H1 (cell line): ENCODE data around the gene VAV2. TPM values are rescaled to one million over a fixed set of nuclear protein-coding genes. Genes with fewer than 3 reads are reported as not detected.

ENCODE experiments used
- CTCF ChIA-PET: fragments of 300-600 bp; sonication (Branson Sonifier 250); formaldehyde crosslinking; loops from one replicate; lab custom pipeline; 2021; ENCODE audit not compliant: partially characterized antibody; lab: Charles Lee
- POLR2A ChIA-PET: fragments of 300-600 bp; sonication (Branson Sonifier 250); formaldehyde crosslinking; loops from one replicate; lab custom pipeline; 2021; ENCODE audit warnings: inconsistent platforms; ENCODE audit not compliant: partially characterized antibody; lab: Charles Lee
- DNase-seq, 2 experiments: peaks; one replicate each; pipeline versions ENCODE4 v3.0.0 to v3.0.0-alpha.2; 2010 to 2022; ENCODE audit warnings: low spot score in 2 of 2, low read depth in 1 of 2, mixed read lengths in 1 of 2
- FAIRE-seq: peaks from 2 replicates; lab custom pipeline; 2011; peaks lifted over from hg19 to GRCh38; lab: Jason Lieb, UNC
- H2AFZ ChIP-seq: 2 replicates; pipeline ENCODE4 v1.8.1; 2012; ENCODE audit warnings: low read length, inconsistent platforms
- H2AK5ac ChIP-seq: 2 replicates; pipeline ENCODE4 v1.6.1; 2013; ENCODE audit warnings: low read depth, low read length
- H2BK120ac ChIP-seq: replicated peaks from 2 replicates; pipeline ENCODE3; 2013; ENCODE audit warnings: low read depth, low read length, inconsistent platforms
- H2BK12ac ChIP-seq: 2 replicates; pipeline ENCODE4 v1.6.1; 2013; ENCODE audit warnings: low read depth, low read length
- H2BK15ac ChIP-seq: 2 replicates; pipeline ENCODE4 v1.6.1; 2013; ENCODE audit warnings: low read length
- H2BK20ac ChIP-seq: 2 replicates; pipeline ENCODE4 v1.6.1; 2013; ENCODE audit warnings: low read length
- H2BK5ac ChIP-seq: 2 replicates; pipeline ENCODE4 v1.6.1; 2013; ENCODE audit warnings: low read depth, low read length
- H3K14ac ChIP-seq: 2 replicates; pipeline ENCODE4 v1.6.1; 2013; ENCODE audit warnings: inconsistent platforms; ENCODE audit not compliant: insufficient read length
- H3K18ac ChIP-seq: 2 replicates; pipeline ENCODE4 v1.6.1; 2013; ENCODE audit warnings: low read length; ENCODE audit errors: extremely low read depth
- H3K23ac ChIP-seq: 2 replicates; pipeline ENCODE4 v1.6.1; 2013; ENCODE audit warnings: inconsistent platforms; ENCODE audit not compliant: insufficient read length
- H3K23me2 ChIP-seq: 2 replicates; pipeline ENCODE4 v1.6.1; 2013; ENCODE audit warnings: low read depth, low read length
- H3K27ac ChIP-seq: 2 replicates; pipeline ENCODE4 v1.6.1; 2011; ENCODE audit warnings: low read depth, low read length, inconsistent platforms
- H3K27me3 ChIP-seq, 4 experiments: replicated peaks in 1 of 4; 1 replicate in 1 of 4; 2 replicates in 3 of 4; pipeline versions ENCODE4 v1.6.1 to v1.8.1; 2011 to 2013; ENCODE audit warnings: low read length in 3 of 4, mild to moderate bottlenecking in 3 of 4, inconsistent platforms in 2 of 4, mixed read lengths in 2 of 4, moderate library complexity in 1 of 4; ENCODE audit not compliant: control insufficient read depth in 3 of 4, insufficient read depth in 3 of 4; ENCODE audit errors: extremely low read depth in 1 of 4
- H3K36me3 ChIP-seq, 4 experiments: 2 replicates each; pipeline versions ENCODE4 v1.6.1 to v1.8.1; 2011 to 2013; ENCODE audit warnings: mild to moderate bottlenecking in 4 of 4, low read length in 3 of 4, moderate library complexity in 2 of 4, control low read depth in 1 of 4, inconsistent platforms in 1 of 4; ENCODE audit not compliant: insufficient read depth in 4 of 4, control insufficient read depth in 2 of 4
- H3K4ac ChIP-seq: replicated peaks from 2 replicates; pipeline ENCODE3; 2013; ENCODE audit warnings: low read length, low read depth, mixed read lengths, inconsistent platforms; ENCODE audit not compliant: insufficient read length
- H3K4me1 ChIP-seq, 4 experiments: replicated peaks in 1 of 4; 1 replicate in 1 of 4; 2 replicates in 3 of 4; pipeline versions ENCODE4 v1.6.1 to v1.8.1; 2011 to 2013; ENCODE audit warnings: low read length in 3 of 4, inconsistent platforms in 2 of 4, mixed read lengths in 1 of 4; ENCODE audit not compliant: insufficient read depth in 4 of 4, control insufficient read depth in 3 of 4
- H3K4me2 ChIP-seq, 2 experiments: 2 replicates each; pipeline versions ENCODE4 v1.6.1 to v1.8.1; 2011 to 2013; ENCODE audit warnings: low read depth in 2 of 2, low read length in 2 of 2, control low read depth in 1 of 2, inconsistent platforms in 1 of 2, mild to moderate bottlenecking in 1 of 2; ENCODE audit not compliant: insufficient read depth in 1 of 2
- H3K4me3 ChIP-seq, 4 experiments: fragments of 200-600, 300-600 bp in 1 of 4; sonication (generic), shearing (Covaris generic), sonication (Bioruptor Twin) in 1 of 4; 2 replicates each; pipeline versions ENCODE4 v1.5.1 to v1.8.1; 2011 to 2016; ENCODE audit warnings: low read length in 4 of 4, low read depth in 3 of 4, control low read depth in 2 of 4, inconsistent platforms in 2 of 4, mild to moderate bottlenecking in 2 of 4, mixed read lengths in 1 of 4, moderate library complexity in 1 of 4; ENCODE audit not compliant: insufficient read depth in 2 of 4; ENCODE audit errors: extremely low read depth in 1 of 4
- H3K56ac ChIP-seq: replicated peaks from 2 replicates; pipeline ENCODE3; 2013; ENCODE audit warnings: low read depth, mild to moderate bottlenecking, mixed read lengths, low read length, inconsistent platforms; ENCODE audit not compliant: insufficient read length
- H3K79me1 ChIP-seq: 2 replicates; pipeline ENCODE4 v1.6.1; 2013; ENCODE audit warnings: low read depth, low read length, control low read depth
- H3K79me2 ChIP-seq, 2 experiments: 2 replicates each; pipeline versions ENCODE4 v1.6.1 to v1.8.1; 2012 to 2013; ENCODE audit warnings: low read length in 2 of 2, mild to moderate bottlenecking in 2 of 2, inconsistent platforms in 1 of 2; ENCODE audit not compliant: insufficient read depth in 2 of 2, control insufficient read depth in 1 of 2
- H3K9ac ChIP-seq, 4 experiments: replicated peaks in 1 of 4; 1 replicate in 1 of 4; 2 replicates in 3 of 4; pipeline versions ENCODE4 v1.6.1 to v1.8.1; 2011 to 2013; ENCODE audit warnings: low read depth in 3 of 4, low read length in 3 of 4, control low read depth in 2 of 4, mild to moderate bottlenecking in 2 of 4, moderate library complexity in 2 of 4, inconsistent platforms in 1 of 4; ENCODE audit errors: extremely low read depth in 1 of 4
- H3K9me3 ChIP-seq, 2 experiments: 2 replicates each; pipeline versions ENCODE4 v1.6.1 to v1.8.1; 2012 to 2013; ENCODE audit warnings: mild to moderate bottlenecking in 2 of 2, moderate library complexity in 2 of 2, control low read depth in 1 of 2, inconsistent platforms in 1 of 2, low read depth in 1 of 2, low read length in 1 of 2, mixed read lengths in 1 of 2; ENCODE audit not compliant: insufficient read depth in 2 of 2
- H4K20me1 ChIP-seq, 2 experiments: replicated peaks in 1 of 2; 2 replicates each; pipeline versions ENCODE3 to v1.8.1; 2011 to 2013; ENCODE audit warnings: inconsistent platforms in 2 of 2, low read length in 2 of 2, mild to moderate bottlenecking in 1 of 2; ENCODE audit not compliant: insufficient read depth in 2 of 2, control insufficient read depth in 1 of 2
- H4K5ac ChIP-seq: 2 replicates; pipeline ENCODE4 v1.6.1; 2013; ENCODE audit warnings: low read length, low read depth, mixed read lengths, inconsistent platforms; ENCODE audit not compliant: insufficient read length
- H4K8ac ChIP-seq: 2 replicates; pipeline ENCODE4 v1.8.0; 2013; ENCODE audit warnings: mild to moderate bottlenecking, moderate library complexity, low read length, inconsistent platforms; ENCODE audit not compliant: insufficient read depth; ENCODE audit errors: extremely low read depth
- H4K91ac ChIP-seq: replicated peaks from 2 replicates; pipeline ENCODE3; 2013; ENCODE audit warnings: low read length, mixed read lengths, inconsistent platforms; ENCODE audit not compliant: insufficient read length
- BCL11A ChIP-seq, 2 experiments: IDR thresholded peaks; one replicate each; pipeline ENCODE4 v1.6.1; 2011; ENCODE audit warnings: low read depth in 2 of 2, low read length in 2 of 2, mild to moderate bottlenecking in 2 of 2
- RAD21 ChIP-seq, 2 experiments: IDR thresholded peaks in 1 of 2; conservative IDR thresholded peaks in 1 of 2; 2 replicates each; pipeline ENCODE4 v1.6.1; 2011; ENCODE audit warnings: low read depth in 2 of 2, low read length in 2 of 2, improper control_type of control experiment in 1 of 2, inconsistent platforms in 1 of 2, mild to moderate bottlenecking in 1 of 2, moderate library complexity in 1 of 2
- WGBS, 2 experiments: shearing (Covaris generic) in 1 of 2; methylation state at CpG; one replicate each; pipeline versions ENCODE4 v1.1.6 to v1.1.7; 2013 to 2015; ENCODE audit warnings: low lambda C conversion rate in 2 of 2, mixed read lengths in 2 of 2, inconsistent platforms in 1 of 2, low coverage in 1 of 2, missing lambda C conversion rate in 1 of 2; ENCODE audit not compliant: insufficient replicate concordance in 2 of 2, insufficient coverage in 1 of 2, insufficient read length in 1 of 2; ENCODE audit errors: extremely low coverage in 1 of 2, missing lambda C conversion rate in 1 of 2; 5-methylcytosine and 5-hydroxymethylcytosine counted together
- polyA plus RNA-seq, 7 experiments: library from polyadenylated mRNA; depleted of rRNA in 3 of 7; stranded (reverse) in 5 of 7; unstranded in 2 of 7; fragments of >200 nt in 5 of 7; fragments of 200-250 nt in 2 of 7; gene quantifications; 1 replicate in 5 of 7; 2 replicates in 1 of 7; 4 replicates in 1 of 7; pipeline versions ENCODE4 v1.2.1 to v1.2.3, GENCODE V29; 2011 to 2013; ENCODE audit warnings: missing spikeins in 2 of 7, mixed read lengths in 2 of 7
- total RNA-seq: library from RNA; stranded (reverse); fragmentation: NEBNext Ultra II Directional; extraction: Animal tissue kit (Norgen Biotek cat#: 25700); gene quantifications from 2 replicates; pipeline ENCODE4 v1.2.1, GENCODE V29; 2021

Gene VAV2
- total and polyA plus RNA-seq, 2 of the 8 experiments (the other 6 are each of a cell fraction or from before 2014, with no cell fraction given), result 13.6 to 37.6 TPM

- no peak overlapping the region for H4K8ac ChIP-seq
- peak overlapping the region; percentile 60; the same call in 1 of the 2 replicates for H2BK12ac ChIP-seq
- H2BK20ac ChIP-seq, result 0 out of 2 replicates have a peak overlapping the region, but pooled peaks have one; percentile 15
- no peaks in the 10 kb centered on the region for H3K9me3 ChIP-seq
- H3K23ac ChIP-seq, result no peak overlapping the region
- FAIRE-seq (no peak), DNase-seq (no peak)
- no peak overlapping the region for H3K56ac ChIP-seq
- H4K20me1 ChIP-seq, result peaks cover 0 to 6% of the 10 kb centered on the region in 2 experiments
- no peak overlapping the region for H3K9ac ChIP-seq
- H3K4me2 ChIP-seq, result 0 out of 4 replicates have a peak overlapping the region, but pooled peaks of 1 of the 2 experiments have one; percentile 26
- H3K4me3 ChIP-seq, result no peak overlapping the region
- CTCF ChIA-PET, result interaction anchor here (1.1 to 3.4 kb wide), 4 partner anchors 15 to 85 kb away, joined by 3 to 16 read pairs (median 6); no protein-coding TSS in a partner anchor
- H2AFZ ChIP-seq, result no peak overlapping the region
- peaks cover 19% of the 10 kb centered on the region for H3K79me1 ChIP-seq
- H3K14ac ChIP-seq, result no peak overlapping the region
- no peak for TF ChIP-seq BCL11A (IDR thresholded peaks at IDR 0.05; ENCODE audit: low read depth in 2 of 2, low read length in 2 of 2)
- TF ChIP-seq RAD21 (IDR thresholded peaks at IDR 0.05 in 1 of 2, conservative IDR thresholded peaks at IDR 0.05 in 1 of 2; ENCODE audit: low read depth in 2 of 2, low read length in 2 of 2), result peak in 1 of 2 experiments; percentile 4; a peak in 1 of 4 replicates
- no peak overlapping the region for H2BK120ac ChIP-seq
- H2AK5ac ChIP-seq, result 0 out of 2 replicates have a peak overlapping the region, but pooled peaks have one; percentile 24
- H3K18ac ChIP-seq, result peak overlapping the region; percentile 60
- peak overlapping the region; percentile 52; the same call in 1 of the 2 replicates for H2BK5ac ChIP-seq
- H2BK15ac ChIP-seq, result peak overlapping the region; percentile 40; the same call in 1 of the 2 replicates
- peaks cover 0 to 74% of the 10 kb centered on the region in 2 experiments; a peak in 2 of 4 replicates for H3K79me2 ChIP-seq
- H3K27ac ChIP-seq, result no peak overlapping the region
- H4K91ac ChIP-seq, result peak overlapping the region; percentile 42
- POLR2A ChIA-PET, result interaction anchor here (1.0 kb wide), 1 partner anchor 9 kb away, joined by 3 read pairs; no protein-coding TSS in a partner anchor
- H3K27me3 ChIP-seq, result no peaks in the 10 kb centered on the region
- 87% methylated on average over 21 of the region's 21 CpGs; no CpG with 5 or more reads in 1 of the 2 experiments for WGBS, 2 experiments
- peaks cover 14 to 53% (median 44%) of the 10 kb centered on the region in 4 experiments for H3K4me1 ChIP-seq
- peaks cover 3% of the 10 kb centered on the region; the same call in 1 of the 2 replicates for H3K23me2 ChIP-seq
- H3K4ac ChIP-seq, result no peak overlapping the region
- no peaks in the 10 kb centered on the region for H3K36me3 ChIP-seq
- H4K5ac ChIP-seq, result no peak overlapping the region
These were observed 31.5 kb downstream of the VAV2 start for GRCh38 chr9:133960568-133961129.
